GM12873 (cell line): ENCODE results near the gene DAB1.

ENCODE experiments used
- CTCF ChIP-seq: IDR thresholded peaks from 2 replicates; pipeline ENCODE4 v1.5.1; 2012; ENCODE audit warnings: low read depth, mild to moderate bottlenecking, moderate library complexity, low read length, control low read depth; ENCODE audit not compliant: insufficient read depth; ENCODE audit errors: missing control alignments

The DAB1 gene

GRCh38 chr1:57041901-57042300 lies 382.0 kb downstream of the DAB1 start:
- TF ChIP-seq CTCF = no peak

- no peak for TF ChIP-seq CTCF
Measured at GRCh38 chr1:57040811-57041210, 383.0 kb downstream of the DAB1 start.

- no peak for TF ChIP-seq CTCF
Measured at GRCh38 chr1:57036641-57037579, 386.9 kb downstream of the DAB1 start.

GRCh38 chr1:57034713-57035112 lies 389.1 kb downstream of the DAB1 start:
- TF ChIP-seq CTCF = no peak

GRCh38 chr1:57033222-57034001 lies 390.4 kb downstream of the DAB1 start:
- TF ChIP-seq CTCF = no peak

- TF ChIP-seq CTCF = no peak
Measured at GRCh38 chr1:57026624-57027354, 397.1 kb downstream of the DAB1 start.

GRCh38 chr1:57024855-57025254 lies 399.0 kb downstream of the DAB1 start:
- no peak for TF ChIP-seq CTCF
